Right kidney (tissue), 1 donor: ENCODE results near the gene TPX2.
A peak's percentile ranks its signal among the peaks of the same experiment; 100 is the strongest.
"Not testable (repeated sequence)": the region's sequence is repeated elsewhere in the genome, so short reads cannot be mapped to it uniquely, and the experiment has no call there.

Experiments
- DNase-seq: peaks from one replicate; pipeline ENCODE4 v3.0.0-alpha.2; 2016

Gene TPX2

DNA sequence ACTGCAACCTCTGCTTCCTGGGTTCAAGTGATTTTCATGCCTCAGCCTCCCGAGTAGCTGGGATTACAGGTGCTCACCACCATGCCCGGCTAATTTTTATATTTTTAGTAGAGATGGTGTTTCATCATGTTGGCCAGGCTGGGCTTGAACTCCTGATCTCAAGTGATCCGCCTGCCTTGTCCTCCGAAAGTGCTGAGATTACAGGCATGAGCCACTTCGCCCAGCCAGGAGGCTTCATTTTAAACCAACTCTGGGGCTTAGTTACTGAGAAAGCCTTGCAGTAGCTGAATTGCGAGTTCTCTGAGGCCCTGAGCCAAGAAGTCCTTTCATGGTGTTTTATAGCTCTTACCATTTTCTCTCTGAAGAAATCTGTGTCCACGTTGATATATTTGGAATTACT, 75.1 kb downstream of the TPX2 start:
- DNase-seq, result not testable (repeated sequence)

DNA sequence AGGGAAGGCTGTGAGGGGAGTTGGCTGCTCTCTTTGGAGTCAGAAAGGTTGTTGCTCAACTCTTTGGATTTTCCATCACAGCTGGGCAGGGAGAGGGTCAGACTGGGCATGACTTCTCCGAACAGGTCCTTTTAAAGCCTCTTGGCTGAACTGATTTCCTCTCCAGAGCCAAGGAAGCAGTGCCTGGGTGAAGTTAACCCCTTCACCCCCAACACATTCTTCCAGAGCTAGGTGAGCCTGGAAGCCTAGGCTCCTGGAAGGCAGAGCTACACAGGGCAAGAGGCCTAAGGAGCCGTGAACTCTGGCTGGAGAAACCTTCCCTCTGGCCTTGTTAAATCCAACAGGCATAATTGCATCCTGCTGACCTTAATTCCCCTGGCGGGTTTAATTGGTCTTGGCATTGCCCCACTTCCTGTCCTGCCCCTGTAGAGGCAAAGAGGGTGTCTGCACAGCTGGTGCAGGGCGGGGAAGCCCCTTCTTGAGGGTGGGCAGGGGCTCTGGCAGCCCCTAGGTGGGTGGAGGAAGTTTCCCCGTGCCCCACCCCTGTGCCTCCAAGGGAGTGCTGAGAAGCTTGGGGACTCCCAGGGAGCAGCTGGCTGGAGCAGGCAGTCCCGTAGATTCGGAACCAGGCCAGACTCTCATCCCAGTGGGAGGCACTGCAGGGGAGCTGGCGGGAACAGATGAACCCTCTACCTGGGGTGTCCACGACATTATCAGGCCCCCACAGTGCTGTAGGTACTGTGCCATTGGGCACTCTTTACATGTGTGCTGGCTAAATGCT, 76.5 kb downstream of the TPX2 start:
- no peak for DNase-seq

DNA sequence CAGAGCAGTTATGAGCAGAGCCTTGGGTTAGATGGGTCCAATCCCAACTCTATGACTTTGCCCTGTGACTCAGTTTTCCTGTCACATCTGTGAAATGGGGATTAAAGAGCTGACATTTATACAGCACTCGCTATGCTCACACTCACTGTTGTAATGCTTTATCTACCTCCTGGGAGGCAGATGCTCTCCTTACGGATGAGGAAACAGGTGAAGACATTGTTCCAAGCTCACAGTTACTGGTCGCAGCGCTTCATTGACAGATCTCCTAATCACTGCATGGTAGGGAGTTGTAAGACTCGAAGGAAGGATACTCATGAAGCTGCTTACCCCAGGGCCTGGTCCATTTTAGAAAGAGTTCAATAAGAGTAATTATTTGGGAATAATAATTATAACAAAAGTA, 77.1 kb downstream of the TPX2 start:
- no peak for DNase-seq

DNA sequence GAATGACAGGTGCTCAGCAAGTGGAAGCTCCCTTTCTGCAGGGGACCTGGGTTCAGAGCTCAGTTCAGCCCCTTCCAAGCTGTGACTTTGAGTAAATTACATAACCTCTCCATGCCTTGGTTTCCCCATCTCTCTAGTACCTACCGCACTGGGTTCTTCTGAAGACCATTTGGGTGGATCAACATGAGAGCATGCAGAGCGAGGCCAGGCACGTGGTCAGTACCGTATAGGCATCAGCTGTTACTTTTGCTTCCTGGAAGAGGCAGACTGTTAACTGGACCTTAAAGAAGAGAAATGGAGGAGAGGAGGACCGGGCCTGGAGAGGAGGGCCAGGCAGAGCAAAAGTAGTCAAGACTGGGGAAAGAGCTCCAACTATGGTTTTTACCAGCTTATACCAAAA, 78.4 kb downstream of the TPX2 start:
- no peak for DNase-seq

DNA sequence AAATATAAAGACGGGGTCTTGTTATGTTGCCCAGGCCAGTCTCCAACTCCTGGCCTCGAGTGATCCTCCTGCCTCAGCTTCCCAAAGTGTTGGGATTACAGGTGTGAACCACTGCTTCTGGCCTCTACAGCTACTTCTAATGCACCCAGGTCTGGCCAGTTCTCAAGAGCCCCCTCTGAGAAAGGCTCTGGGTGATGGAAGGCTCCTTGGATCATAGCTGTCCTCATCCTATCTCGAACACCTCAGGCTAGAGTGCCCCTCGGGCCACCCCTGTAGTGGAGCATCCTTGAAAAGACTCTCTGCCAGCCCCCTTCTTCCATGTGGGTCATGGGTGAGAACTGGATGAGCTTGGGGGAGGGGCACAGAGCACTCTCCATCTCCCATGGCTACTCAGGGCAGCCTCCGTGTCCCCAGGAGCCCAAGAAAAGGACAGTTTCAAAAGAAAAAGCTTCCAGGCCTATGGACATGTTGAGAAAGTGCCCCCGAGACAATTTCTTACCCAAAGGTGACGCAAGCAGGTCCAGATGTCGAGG, 79.4 kb downstream of the TPX2 start:
- DNase-seq, result no peak

DNA sequence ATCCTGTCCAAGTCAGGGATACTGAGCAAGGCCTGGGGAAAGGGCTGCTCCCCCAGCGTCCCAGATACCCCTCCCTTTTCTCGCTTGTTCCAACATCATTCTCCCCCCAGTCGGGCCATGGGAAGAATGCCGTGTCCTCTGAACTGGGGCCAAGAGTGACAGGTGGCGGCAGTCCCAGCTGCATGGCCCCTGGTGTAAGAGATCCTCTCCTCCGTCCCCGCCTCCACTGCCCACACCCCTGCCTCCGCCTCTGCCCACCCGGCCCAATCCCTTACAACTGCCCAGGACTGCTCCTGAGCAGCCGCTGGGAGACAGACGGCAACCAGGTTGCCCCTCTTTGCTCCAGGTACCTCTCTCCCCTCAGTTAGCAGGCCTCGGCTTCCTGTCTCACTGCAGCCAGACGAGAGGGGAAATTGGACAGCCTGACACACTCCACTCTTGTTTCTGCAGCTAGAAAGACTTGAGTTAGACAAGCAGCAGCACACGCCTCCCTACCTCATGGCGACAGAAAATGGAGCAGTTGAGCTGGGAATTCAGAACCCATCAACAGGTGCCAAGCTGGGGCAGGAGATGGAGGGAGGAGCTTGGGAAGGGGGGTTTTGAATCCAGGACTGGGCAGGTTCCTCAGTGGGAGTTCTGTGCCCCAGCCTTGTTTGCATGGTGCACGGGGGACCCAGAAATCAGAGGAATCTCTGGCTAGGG, 80.1 kb downstream of the TPX2 start, which contains the start of gene MYLK2:
Gene MYLK2 (plus strand): TSS at position 274 of the 702 bp plus-strand sequence. CDS start 225 bp downstream, at position 499.
- no peak for DNase-seq

DNA sequence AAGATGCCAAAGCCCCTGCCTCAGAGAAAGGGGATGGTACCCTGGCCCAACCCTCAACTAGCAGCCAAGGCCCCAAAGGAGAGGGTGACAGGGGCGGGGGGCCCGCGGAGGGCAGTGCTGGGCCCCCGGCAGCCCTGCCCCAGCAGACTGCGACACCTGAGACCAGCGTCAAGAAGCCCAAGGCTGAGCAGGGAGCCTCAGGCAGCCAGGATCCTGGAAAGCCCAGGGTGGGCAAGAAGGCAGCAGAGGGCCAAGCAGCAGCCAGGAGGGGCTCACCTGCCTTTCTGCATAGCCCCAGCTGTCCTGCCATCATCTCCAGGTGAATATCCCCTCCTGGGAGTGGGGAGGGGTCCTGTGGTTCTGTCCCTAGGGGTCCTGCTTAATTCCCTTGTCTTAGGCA, 81.1 kb downstream of the TPX2 start:
- DNase-seq, result no peak

DNA sequence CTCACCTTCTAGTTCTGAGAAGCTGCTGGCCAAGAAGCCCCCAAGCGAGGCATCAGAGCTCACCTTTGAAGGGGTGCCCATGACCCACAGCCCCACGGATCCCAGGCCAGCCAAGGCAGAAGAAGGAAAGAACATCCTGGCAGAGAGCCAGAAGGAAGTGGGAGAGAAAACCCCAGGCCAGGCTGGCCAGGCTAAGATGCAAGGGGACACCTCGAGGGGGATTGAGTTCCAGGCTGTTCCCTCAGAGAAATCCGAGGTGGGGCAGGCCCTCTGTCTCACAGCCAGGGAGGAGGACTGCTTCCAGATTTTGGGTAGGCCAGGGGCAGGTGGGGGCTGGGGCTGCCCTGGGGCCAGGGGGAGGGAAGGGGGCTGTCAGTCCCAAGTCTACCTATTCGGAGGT, 82.3 kb downstream of the TPX2 start:
- DNase-seq, result no peak

DNA sequence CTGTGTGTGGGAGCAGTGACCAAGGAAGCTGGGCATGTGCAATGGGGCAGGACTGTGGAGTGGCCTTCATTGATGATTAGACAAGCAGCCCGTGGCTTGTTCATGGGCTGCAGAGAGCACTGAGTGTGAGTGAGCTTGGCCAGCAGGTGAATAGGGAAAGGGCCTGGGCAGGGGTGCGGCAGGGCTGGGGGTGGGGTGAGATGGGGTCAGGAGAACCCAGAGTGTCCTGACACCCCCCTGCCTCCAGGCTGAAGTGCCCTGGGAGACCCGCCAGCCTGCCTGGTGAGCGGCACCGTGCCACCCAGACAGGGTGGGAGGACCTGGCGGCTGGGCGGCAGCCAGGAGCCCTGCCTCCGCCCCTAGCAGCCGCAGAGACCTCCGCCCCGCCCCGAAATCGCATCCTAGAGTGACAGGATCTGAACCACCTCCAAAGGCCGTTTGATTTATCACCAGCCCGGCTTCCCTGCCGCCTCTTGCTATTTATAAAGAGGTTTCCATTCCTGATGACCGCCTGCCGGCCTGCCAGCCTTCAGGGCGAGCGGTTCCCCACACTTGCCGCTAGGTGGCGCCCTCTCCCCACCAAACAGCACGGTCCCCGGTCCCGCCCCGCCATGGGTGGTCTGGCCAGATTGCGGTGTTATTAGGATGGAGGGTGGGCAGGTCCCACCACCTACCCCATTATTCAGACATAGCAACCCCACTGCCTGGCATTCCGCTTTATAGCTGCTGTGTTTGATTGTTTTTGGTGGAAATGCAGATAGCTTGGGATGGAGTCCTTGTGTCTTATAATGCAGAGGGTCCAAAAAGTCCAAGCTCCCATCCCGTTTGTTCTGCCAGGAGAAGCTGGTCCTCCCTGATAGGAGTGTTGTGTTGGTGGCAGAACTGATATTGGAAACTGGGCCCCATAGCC, 83.6 kb downstream of the TPX2 start:
- peak; percentile 80 for DNase-seq

DNA sequence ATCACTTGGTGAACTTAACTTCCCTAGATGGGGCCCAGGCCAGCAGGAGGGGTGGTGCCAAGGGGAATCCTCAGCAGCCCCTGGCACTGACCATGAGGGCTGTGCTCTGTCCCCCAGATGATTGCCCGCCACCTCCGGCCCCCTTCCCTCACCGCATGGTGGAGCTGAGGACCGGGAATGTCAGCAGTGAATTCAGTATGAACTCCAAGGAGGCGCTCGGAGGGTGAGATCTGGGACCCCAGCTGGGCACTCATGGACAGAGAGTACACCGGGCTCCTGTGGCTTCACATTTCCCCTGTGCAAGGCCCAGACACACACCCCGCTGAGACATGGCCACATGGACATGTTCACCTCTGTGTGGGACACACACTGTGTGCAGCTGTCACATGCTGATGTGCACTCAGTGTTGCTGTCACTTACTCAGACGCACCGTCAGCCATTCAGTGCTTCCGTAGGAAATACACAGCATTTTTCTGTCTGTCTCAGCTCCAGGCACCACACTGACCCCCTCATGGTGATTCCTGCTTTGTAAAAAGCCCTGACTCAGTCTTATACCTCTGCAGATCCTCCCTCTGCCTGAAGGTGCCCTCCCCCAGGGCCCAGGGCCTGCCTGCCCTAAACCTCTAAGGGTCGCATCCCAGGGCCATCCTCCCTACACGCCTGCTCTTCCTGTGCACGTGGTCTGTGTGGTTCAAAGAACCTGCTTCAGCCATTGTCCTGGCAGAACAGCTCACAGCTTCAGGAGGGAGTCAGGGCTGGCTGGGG, 84.5 kb downstream of the TPX2 start:
- no peak for DNase-seq

DNA sequence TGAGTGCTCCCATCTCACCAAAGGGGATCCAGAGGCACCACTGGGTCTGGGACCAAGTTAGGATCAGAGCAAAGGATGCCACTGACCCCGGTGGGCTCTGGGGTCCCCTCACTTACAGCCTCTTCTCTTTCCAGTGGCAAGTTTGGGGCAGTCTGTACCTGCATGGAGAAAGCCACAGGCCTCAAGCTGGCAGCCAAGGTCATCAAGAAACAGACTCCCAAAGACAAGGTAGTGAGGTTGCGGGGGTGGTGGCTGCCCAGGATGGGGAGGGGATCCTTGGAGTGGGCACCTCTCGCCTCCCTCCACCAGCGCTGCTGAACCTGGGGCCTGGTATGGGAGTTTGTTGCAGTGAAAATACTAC, 85.0 kb downstream of the TPX2 start:
- no peak for DNase-seq

DNA sequence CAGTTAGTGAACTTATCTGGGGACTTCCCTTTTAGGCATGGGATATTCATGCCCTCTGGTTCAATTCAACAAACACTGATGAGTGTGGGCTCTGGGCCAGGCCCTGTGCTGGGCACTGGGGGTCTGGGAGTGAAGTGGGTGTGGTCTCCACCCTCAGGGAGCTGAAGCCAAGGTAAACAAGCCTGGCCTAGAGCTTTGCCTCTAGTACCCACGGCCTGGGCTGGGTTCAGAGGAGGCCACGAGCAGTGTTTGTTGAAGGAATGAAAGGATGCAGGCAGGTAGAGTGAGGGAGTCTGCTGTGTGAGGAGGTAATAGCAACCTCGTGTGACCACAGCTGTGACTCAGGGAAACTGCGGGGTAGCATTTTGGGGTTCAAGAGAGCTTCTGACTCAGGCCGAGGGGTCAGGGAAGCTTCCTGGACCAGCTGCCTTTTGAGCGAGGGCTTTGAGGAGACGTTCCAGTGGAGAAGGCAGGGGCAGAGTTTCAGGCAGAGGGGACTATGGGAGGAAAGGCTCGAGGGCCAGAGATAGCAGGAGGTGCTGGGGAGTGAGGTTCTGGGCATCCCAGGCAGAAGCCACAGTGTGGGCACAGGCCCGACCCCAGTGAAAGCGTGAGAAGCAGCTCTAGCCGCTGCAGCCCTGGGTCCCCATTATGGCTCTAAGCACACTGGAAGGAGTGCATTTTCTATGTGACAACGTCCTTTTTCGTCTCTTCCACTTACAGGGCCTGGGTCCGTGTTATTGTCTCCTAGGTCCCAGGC, 85.6 kb downstream of the TPX2 start:
- no peak for DNase-seq

DNA sequence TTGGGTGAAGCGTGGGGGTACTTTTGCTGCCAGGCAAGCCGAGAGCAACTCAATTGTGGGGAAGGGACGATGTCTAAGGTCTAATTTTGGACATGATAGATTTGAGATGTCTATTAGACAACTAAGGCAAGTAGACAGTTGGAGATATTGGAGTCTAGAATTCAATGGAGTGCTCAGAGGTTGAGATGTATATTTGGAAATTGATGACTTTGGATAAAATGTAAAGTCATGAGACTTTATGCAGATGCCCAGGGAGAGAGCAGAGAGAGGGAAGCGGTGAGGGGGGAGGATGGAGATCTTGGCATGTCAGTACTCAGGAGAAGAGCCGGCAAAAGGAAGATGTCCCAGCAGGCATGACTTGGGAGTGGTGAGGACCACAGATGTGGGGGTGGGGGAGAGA, 87.0 kb downstream of the TPX2 start:
- DNase-seq, result no peak

DNA sequence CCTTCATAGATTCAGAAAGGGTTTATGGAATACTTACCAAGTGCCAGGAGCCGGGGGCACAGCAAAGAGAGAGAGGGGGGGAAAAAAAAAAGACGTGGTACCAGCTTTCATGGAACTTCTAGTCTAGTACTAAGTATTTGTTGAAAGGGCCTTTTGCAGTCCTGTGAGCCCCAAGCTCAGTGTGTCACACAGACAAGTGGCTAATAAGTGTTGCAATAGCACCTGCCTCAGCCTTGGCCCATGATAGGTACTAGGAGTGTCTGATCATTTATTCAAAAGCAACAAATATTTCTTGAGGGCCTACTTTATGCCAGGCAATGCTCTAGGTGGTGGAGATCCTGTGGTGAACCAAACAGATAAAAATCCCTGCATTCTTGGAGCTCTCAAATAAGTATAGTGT, 88.0 kb downstream of the TPX2 start:
- no peak for DNase-seq

DNA sequence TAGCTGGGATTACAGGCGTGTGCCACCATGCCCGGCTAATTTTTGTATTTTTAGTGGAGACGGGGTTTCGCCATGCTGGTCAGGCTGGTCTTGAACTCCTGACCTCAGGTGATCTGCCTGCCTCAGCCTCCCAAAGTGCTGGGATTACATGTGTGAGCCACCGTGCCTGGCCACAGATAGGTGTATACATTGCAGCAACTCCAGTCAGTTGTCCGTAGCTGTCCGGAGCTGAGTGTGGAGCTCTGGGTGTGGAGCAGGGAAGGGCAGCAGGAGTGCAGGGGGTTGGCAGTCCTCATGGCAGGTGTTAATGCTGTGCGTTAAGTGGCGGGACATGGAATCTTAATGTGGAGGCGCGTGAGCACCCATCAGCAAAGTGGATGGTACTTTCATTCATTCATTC, 88.9 kb downstream of the TPX2 start:
- DNase-seq, result not testable (repeated sequence)

DNA sequence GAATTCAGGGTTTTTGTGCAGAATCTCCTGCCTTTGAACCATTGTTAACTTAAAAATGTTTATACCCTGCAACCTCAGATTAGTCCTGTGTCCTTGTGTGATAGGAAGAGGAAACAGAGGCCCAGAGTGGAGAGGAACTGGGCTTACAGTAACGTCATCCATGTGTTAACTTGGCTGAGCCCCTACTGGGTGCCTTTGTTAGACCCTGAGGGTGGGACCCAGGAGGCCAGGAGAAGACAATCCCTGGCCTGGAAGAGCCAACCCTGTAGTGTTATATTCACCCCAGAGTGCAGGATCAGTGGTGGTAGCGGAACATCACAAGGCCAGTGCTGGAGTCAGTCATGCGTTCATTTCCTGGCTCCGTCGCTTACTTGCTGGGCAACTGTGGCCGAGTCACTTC, 90.6 kb downstream of the TPX2 start:
- DNase-seq, result no peak

DNA sequence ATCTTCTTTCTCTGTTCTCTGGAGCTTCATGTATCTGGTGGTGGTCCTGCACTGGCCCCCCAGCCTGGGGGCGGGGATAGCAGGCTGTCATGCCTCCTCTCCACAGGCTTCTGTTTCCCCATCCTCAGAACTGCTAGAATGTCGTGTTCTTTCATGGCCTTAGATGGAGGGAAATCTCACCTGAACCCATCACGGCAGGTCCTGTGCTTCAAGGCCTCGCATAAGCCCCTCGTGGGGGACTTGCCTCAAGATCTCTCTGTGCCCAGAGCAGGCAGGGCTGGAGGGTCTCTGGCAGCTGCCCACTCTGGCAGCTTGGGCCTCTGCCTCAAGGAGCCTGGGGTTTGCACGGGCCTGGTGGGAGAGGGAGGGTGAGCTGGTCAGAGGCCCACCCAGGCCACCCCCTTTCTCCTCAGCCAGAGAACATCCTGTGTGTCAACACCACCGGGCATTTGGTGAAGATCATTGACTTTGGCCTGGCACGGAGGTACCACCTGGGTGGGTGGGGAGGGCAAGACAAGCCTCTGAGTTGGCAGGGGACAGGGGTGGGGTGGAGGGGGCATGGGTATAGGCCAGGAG, 91.4 kb downstream of the TPX2 start:
- DNase-seq, result no peak

DNA sequence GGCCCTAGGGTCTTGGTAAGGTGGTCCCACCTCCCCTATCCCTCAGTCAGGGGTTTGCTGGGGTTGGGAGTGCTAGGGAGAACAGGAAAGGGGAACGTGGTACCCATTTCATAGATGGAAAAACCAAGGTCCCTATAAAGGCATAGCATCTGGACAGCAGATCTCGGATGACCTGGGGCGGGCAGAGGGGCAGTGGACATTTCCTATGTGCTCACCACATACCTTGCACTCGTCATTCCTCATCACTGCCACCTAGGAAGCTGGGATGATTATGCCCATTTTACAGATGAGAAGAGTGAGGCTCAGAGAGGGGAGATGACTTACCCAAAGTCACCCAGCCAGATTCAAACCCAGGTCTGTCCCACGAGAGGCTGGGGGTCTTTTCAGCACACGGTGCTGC, 92.1 kb downstream of the TPX2 start:
- DNase-seq, result no peak

DNA sequence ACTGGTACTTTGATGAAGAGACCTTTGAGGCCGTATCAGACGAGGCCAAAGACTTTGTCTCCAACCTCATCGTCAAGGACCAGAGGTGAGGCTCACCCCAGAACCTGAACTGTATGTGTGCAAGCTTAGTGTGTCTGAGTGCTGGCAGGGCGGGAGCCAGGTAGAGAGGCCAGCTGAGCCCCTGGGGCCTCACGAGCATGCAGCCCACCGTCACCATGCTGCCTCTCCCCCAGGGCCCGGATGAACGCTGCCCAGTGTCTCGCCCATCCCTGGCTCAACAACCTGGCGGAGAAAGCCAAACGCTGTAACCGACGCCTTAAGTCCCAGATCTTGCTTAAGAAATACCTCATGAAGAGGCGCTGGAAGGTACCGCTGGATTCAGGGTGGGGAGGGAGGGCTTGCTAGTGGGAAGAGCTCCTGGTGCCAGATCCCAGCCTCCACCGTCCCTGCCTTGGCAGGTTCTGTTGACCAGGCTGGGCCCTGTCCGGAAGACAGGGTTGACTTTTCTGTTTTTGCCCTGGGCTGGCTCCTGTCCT, 92.7 kb downstream of the TPX2 start:
- no peak for DNase-seq

DNA sequence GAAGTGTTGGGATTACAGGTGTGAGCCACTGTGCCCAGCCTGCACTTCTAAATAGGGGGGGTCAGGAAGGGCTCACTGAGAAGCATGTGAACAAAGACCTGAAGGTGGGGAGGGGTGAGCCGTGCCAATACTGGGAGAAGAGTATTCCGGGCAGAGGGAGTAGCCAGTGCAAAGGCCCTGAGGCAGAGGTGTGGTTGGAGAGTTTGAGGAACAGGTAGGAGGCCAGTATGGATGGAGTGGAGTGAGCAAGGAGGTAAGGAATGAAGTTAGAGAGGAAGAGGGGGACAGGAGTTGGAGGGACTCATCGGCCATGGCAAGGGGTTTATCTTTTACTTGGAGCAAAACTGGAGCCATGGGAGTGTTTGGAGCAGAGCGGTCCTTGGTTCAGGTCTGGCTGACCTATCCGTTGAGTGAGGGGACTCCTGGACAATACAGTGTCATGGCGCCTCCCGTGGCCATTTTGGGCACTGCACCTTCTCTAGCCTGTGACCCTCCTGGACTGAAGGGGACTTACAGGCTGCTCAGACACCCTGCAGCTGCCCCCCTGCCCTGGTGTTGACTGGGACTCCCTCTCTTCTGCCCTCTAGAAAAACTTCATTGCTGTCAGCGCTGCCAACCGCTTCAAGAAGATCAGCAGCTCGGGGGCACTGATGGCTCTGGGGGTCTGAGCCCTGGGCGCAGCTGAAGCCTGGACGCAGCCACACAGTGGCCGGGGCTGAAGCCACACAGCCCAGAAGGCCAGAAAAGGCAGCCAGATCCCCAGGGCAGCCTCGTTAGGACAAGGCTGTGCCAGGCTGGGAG, 94.2 kb downstream of the TPX2 start:
- DNase-seq, result no peak
